NCI-H524 (cell line): ENCODE measurements around the gene TIMM10B.
A peak's percentile ranks its signal among the peaks of the same experiment; 100 is the strongest.

ENCODE experiments used
- DNase-seq, 2 experiments: peaks; one replicate each; lab custom pipeline; 2025; lab: John Stamatoyannopoulos, UW

TIMM10B gene

DNA sequence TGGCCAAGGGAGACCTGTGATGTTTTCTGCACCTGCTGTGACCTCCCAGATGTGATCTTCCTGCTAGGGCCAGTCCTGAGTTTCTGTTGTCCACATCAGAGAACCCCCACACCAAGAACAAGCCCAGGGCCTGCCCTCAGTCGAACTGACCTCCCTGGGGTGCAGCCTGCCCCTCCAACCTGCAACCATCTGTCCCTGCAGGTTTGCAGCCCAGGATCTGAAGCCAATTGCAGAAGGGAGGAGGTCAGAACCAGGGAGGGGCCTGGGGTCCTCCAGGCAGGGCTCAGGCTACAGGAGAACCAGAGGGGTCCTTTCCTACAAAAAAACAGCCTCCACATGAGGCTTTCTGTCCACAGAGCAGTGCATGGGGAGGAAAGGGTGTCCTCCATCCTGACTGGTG is 8.4 kb upstream of the TIMM10B start:
- DNase-seq, result peak in 1 of 2 experiments; percentile 31

DNA sequence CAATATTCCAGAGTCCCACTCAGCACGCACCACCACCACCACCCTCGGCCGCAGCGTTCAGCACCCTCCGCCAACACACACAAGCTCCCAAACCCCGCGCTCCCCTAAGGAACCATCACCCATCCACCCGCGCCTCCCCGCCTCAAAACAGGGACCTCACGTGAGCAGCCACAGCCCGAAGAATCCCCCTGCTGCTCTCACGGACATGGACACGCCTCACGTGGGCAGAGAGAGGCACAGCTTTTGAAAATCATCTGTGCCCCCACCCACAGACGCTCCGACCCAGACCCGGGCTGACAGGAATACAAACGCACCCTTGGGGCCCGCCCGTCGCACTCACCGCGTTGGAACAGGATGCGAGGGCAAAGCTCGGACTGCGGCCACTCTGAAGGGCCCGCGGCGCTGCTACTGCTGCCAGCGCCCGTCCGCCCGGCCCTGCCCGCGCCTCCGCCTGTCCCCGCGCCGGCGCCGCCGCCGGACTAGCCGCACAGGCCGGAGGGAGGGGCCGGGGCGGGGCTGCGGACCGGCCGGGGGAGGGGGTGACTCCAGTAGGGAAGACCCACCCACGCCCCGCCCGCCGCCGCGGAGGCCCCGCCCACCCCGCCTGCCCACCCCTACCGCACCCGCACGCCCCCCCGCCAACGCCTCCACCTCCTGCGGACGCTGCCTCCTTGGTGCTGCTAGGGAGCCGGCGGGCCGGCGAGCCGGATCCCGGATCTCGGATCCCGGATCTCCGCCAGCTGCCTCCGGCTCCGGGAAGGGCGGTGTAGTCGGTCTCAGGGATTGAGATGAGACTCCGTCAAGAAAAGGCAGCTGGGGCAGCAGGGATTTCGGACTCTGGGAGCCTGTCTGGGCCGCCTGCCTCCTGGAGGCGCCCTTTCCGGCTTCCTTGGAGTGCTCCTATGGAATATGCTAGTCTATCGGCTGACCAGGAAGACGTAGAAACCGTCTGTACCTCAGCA is 7.6 kb upstream of the TIMM10B start, which contains the start of gene TRIM3:
Gene TRIM3 (minus strand): TSS at position 491 of the 962 bp plus-strand sequence. CDS start 8,246 bp downstream, outside the sequence.
- DNase-seq, result peak; percentile 80 to 88

DNA sequence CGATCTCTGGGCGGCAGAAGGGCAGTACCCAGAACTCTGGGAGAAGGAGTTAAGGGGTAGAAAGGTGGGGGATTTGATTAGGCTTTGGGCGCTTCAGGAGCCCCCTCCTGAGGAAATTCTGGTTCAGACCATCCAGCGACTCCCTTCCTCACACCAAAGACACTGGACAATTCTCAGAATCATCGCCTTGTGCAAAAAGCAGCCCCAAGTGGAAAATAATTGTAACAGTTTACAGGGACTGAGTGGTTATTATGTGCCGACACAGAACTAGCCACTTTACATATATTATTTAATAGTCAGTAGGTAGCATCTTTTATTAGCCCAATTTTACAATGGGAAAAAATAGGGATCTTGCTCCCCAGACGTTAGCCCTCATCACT is 6.9 kb upstream of the TIMM10B start:
- DNase-seq, result no peak

DNA sequence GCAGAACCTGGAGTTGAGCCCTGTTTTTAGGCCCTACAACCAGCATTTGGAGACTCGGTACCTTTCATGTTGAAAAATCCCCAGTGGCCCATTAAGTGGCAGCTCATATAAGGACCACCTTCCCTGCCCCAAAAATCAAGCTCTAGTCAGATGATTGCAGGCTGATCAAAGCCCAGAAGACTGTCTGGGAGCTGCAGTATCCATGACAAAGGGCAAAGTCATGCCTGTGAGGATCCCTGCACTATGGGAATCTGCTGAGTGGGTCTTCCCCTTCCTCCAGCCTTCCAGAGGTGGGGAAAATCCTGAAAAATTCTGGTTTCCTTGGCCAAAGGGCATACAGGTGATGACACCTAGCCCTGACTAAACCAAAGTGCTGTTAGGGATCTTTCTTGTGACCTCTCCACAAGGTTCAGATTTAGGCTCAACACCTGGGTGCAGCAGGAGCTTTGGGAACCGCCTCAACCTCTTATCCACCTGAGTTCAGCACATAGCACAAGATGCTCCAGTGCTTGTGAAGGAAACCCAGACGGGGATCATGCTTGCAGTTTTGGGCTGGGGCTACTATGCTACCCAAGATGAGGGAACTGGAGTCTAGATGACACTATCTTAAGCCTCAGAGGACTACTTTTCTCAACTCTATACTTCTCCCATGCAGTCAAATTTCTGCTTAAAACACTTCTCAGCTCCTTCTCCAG is 6.3 kb upstream of the TIMM10B start:
- DNase-seq, result peak in 1 of 2 experiments; percentile 14

DNA sequence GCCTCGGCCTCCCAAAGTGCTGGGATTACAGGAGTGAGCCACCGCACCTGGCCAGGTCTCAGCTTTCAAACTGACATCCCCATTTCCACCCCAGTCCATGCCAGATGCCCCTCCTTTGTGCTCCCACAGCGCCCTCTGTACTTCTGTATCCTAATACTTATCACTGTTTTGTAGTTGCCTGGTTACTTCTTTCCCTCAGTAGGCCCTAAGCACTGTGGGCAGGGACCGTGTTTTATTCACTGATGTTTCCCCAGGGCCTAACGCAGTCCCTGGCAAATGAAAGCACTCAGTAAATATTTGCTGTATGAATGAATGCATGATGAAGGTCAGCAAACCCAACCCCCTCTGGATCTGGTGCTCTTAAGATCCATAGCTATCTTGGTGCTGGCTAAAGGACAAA is 5.4 kb upstream of the TIMM10B start:
- peak in 1 of 2 experiments; percentile 9 for DNase-seq

DNA sequence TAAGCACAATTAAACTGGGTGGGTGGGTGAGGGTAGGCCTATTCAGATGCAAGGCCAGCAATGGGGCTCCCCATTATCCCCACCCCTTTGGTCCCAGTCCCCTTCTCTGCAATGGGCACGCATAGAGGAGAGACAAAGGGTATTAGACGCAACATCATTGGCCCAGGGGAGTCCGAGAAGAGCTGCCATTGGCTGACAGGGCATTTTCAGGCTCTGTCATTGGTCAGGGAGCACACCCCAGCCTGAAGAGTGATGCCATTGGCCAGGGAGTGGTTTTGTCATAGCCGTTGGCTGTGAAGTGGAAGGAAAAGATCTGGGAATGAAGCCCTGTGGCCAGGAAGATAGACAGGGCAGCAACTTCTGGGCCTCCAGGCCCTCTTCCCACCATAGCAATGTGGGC is 4.7 kb upstream of the TIMM10B start:
- no peak for DNase-seq

DNA sequence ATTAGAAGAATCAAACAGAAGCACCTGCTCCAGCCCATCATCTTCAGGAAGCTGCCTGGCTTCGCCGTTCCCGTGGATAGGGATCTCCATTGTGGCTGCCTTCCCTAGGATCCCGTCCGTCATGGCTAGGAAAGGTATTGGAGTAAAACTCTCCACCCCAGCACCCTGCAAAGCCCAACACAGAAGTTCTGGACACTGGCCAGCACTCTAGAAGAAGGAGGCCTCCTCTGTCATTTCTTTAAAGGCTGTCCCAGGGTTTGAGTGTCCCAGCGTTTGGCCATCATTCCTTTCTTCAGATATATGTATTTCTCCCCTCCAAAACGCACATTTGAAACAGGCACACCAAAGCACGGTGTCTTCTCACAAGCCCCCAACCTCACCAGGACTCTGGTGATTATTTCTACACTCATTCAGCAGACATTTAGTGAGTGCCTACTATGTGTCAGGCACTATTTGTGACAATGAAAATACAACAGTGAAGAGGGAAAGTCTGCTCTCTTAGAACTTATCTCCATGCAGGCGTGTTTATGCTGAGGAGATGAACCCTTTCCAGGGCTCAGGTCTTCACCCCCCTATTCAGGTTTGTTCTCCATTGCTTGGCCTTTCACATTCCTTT is 894 bp upstream of the TIMM10B start:
- no peak for DNase-seq

DNA sequence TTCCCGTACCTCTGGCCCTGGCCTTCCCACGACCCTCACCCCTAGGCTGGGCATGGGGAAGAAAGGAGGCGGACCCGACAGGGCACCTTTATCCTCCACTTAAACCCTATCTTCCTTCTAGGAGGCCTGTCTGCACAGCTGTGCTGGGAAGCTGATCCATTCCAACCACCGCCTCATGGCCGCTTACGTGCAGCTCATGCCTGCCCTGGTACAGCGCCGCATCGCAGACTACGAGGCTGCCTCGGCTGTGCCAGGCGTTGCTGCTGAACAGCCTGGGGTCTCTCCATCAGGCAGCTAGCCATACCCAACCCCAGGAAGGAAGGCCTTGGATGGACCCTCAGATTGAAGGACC is 599 bp downstream of the TIMM10B start:
- DNase-seq, result no peak

DNA sequence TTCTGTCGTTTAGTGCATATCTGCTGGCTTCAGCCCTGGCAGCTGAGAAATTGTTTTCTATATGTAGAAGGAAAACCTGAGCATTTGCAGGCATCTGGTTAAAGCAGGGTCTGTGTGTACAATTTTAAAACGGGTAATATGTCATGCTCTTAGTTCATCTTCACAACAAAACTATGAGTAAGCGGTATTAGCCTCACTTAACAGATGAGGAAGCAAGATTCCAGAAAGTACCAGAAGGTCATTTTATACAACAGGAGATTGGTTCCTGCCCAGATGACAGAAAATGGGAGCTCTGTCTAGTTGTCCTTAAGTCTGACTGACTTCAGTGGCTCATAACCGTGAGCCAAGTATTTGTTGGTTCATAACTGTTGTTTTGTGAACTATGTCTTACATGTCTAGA is 1.1 kb downstream of the TIMM10B start:
- no peak for DNase-seq

DNA sequence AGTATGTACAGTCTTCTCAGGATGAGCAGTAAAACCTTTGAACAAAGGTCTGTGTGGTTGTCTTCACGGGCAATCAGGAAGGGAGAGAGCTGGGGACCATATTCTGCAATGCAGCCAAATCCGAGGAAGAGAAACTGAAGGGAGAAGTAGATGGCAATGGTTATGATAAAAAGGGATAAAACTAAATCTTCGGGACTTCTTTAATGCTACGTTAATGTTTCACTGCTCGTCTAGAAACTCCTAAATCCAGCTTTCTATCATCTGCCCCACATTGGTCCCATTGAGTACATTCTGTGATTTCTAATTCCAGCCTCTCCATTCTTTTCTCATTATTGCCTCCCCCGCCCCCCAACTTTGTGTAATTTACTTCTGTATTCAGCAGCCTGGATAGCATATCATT is 1.7 kb downstream of the TIMM10B start:
- no peak for DNase-seq

DNA sequence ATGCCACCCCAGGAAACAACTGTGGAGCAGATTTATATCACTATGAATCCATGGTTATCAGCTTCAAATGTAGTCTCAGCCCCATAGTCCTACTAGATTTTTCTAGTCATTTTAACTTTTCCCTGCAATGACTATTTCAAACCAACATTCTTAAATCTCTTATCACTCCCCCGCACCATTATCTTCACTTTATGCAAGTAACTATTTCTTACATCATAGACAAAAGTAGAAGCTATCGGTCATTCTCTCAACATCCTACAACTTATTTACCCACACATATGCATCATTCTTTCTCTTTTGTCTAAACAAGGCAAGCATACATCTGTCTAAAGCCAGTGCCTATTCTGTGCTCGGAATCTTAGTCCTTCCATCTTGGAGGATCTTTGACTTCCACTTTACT is 4.4 kb downstream of the TIMM10B start:
- DNase-seq, result no peak

DNA sequence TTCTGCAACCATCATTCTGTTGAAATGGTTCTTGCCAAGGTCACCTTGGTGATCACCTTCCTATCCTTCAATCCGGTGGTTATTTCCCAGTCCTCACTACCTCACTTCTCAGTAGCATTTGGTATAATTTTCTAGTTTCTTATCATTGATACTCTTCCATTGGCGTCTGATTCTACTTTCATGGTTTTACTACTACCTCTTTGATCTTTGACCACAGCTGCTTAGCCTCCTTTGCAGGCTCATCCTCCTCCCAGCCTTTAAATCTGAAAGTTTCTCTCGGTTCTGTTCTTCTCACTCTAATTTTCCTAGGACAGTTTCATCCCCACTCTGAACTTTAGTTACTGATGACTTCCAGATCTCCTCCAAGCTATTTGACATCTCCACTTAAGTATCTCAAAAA is 5.0 kb downstream of the TIMM10B start:
- no peak for DNase-seq

DNA sequence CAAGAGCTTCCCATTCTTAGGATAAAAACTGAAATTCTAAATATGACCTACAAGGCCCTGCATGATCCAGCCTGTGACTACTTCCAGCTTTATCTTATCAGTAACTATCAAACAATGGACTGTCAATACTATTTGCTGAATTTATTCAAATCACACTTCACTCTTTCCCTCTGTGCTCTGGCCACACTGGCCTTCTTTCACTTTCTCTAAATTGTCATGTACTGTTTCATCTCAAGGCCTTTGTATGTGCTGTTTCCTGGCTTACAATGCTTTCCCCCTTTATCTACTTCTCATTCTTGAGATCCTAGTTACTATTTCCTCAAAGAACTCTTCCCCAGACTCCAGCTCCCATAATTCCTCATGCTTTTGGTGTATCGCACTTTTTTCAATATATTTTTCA is 5.6 kb downstream of the TIMM10B start:
- no peak for DNase-seq

DNA sequence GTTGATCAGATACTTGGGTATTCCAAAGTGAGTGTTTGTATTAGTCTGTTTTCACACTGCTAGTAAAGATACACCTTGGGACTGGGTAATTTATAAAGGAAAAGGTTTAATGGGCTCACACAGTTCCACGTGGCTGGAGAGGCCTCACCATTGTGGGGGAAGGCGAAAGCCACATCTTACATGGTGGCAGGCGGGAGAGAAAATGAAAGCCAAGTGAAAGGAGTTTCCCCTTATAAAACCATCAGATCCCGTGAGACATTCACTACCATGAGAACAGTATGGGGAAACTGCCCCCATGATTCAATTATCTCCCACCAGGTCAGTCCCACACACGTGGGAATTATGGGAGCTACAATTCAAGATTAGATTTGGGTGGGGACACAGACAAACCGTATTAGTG is 7.0 kb downstream of the TIMM10B start:
- DNase-seq, result no peak

DNA sequence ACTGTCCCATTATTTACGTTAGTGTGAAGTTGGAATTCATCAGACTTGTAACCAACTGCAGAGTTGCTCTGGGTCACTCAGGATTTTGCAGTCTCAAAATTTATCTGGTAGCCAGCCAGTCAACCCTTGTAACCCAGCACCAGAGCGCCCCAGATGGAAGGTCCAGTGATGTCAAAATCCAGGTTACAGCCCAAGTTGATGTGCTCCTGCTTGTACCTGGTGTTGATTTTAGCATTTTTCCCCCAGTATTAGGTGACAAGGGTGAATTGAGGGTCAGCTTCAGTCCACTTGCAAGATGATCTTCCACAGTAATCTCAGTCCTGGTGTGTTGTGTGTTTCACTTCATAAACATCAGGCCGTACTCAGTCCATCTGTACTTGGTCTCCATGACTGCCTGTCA is 7.5 kb downstream of the TIMM10B start:
- no peak for DNase-seq

DNA sequence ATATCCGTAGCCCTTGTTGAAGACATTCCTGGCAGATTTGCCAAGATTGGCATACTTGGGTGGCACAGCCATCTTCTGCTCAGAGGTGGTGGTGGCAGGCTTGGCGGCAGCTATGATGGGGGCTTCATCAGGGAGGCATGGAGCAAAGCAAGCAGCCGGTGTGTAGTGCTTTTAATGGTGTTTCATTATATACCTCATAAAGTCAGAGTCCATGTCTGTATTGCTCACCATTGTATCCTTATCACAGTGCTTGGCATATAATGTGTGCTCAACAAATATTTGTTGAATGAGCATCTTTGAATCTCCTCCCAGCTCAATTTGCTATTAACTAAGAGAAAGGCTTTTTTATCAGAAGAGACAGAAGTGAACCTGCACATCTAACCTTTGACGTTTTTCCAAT is 8.0 kb downstream of the TIMM10B start:
- DNase-seq, result no peak

DNA sequence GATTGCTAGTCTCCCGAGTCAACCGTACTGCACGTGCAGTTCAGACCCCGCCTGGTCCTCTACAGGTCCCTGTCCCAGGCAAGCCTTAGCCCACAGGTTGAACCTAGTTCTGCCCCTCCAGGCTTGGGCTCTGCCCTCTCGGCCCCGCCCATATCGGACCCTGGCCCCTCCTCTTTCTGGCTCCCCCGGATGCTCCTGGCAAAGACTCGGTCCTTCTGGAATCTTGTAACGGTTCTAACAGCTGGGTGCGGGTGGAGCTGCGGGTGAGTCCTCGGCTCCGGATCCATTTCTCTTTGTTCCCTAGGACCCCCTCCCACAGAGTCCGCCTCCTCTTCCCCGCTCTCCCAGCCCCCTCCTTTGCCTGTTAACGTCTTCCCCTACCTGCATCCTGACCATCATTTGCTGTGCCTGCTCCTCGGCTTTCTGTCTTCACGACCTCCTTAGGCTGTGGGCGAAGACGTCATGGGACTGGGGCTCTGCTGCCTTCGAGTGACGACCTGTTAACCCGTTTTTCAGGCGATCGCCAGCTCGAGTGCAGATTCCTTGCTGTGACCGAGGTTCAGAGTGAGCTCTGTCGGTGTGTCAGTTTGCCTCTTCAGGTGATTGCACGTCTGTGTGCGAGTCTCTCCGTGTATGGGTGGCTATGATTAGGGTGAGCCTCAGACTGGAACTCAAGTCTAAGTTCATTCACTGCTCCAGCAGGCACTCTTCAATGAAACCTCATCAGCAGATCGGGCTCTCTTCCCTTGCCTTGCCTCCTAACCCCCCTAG is 16.0 kb downstream of the TIMM10B start, which contains the start of gene DNHD1:
Gene DNHD1 (plus strand): TSS at position 212 of the 771 bp plus-strand sequence. CDS start 936 bp downstream, outside the sequence.
- no peak for DNase-seq

DNA sequence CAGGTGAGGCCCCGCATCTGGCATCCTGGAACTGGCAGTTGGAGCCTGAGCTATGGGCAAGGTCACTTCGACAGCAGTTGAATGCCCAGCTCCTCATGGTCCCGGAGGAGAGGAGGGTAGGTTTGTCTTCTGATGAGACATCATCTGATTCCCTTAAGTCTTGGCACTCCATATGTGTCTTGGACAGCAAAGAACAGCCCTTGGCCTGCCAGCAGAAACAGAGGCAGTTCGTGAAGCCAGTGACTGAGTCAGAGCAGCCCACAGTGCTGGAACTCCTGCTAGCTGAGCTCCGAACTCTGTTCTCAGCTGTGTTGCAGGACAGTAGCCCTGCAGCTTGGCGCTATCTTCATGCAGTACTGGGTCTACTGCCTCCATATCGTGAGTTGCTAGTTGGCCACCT is 16.8 kb downstream of the TIMM10B start:
- no peak for DNase-seq

DNA sequence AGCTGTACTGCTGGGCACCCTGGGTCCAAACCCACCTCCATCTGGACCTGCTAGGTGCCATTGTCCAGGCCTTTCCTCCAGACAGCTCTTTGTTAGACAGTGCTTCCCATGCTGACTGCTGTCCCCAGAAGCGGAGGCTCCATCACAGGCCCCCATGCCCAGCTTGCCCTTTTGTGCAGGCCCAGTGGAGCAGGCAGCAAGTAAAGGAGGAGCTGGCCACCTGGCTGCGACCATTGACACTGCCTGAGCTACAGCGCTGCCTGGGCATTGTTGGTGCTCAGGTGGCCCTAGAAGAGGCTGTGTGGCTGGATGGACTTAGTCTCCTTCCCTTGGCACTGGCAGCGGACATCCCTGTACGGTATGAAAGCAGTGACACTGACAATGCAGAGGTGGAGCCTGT is 17.2 kb downstream of the TIMM10B start:
- no peak for DNase-seq

DNA sequence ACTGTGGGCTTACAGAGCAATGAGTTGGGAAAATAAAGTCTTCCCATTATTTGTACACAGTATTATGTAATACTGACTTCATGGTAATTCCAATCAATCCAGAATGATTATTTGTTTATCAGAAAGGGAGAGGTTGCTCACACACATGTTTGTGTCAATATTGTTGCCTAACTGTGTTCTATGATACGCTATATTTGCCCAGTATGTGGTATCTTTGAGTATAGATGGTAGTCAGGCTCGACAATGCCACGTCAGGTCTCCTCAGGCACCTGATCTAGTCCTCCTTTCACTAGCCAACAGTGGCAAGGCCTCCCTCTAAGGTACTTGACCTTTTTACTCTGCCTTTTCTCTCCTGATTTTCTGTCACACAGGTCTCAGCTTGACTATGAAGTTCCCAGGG is 21.1 kb downstream of the TIMM10B start:
- no peak for DNase-seq

DNA sequence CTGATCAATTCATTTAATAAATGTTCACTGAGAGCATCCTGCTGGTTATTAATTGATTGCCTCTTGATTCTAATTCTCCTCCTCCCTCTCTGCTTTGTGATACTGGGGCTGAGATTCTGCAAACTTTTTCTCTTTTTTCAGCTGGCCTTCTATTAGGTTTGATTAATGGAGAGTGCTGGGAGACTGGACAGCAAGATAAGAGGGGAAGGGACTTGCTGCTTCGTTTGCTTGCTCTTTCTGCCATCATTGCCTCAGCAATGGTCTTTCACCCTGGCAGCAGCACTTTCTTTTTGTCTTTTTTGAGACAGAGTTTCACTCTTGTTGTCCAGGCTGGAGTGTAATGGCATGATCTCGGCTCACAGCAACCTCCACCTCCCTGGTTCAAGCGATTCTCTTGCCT is 22.9 kb downstream of the TIMM10B start:
- DNase-seq, result no peak
